HCT116 (cell line): ENCODE measurements around the gene BNC2. TPM values are rescaled to one million over a fixed set of nuclear protein-coding genes. Genes with fewer than 3 reads are reported as not detected.

Experiments
- ATAC-seq: fragments of 200-7000 bp; cut with Tn5 transposase; 2 replicates; pipeline ENCODE4 v1.9.1; 2020; ENCODE audit warnings: mild to moderate bottlenecking, moderate library complexity
- BruUV-seq: library from RNA; stranded (reverse); fragments of 400-500 nt; replicated peaks from 2 replicates; lab custom pipeline; 2021; lab: Mats Ljungman, UMichigan
- CTCF ChIA-PET: fragments of 300-600 bp; sonication (Branson Sonifier 250); formaldehyde crosslinking; loops from one replicate; lab custom pipeline; 2021; ENCODE audit warnings: antibody characterized with exemption; lab: Charles Lee
- POLR2A ChIA-PET: fragments of 300-600, 350-600 bp; sonication (Branson Sonifier 250); formaldehyde crosslinking; loops from one replicate; lab custom pipeline; 2021; ENCODE audit warnings: antibody characterized with exemption; lab: Charles Lee
- RAD21 ChIA-PET, 2 experiments: fragments of 300-600 bp; sonication (Branson Sonifier 250); formaldehyde crosslinking; loops; one replicate each; lab custom pipeline; 2023; ENCODE audit warnings: low total read pairs in 2 of 2; ENCODE audit not compliant: uncharacterized antibody in 2 of 2, unreplicated experiment in 2 of 2, low non-redundant PET in 1 of 2; lab: Charles Lee
- DNase-seq: peaks from one replicate; pipeline ENCODE4 v3.0.0-alpha.2; 2010; ENCODE audit warnings: low read depth, low spot score
- H2AFZ ChIP-seq: fragments of 200-600 bp; shearing (Covaris generic), sonication (generic); 2 replicates; pipeline ENCODE4 v1.6.1; 2017; ENCODE audit warnings: low read depth, mixed run types, mixed read lengths, antibody characterized with exemption, low read length; ENCODE audit not compliant: poor library complexity, severe bottlenecking
- H3K27ac ChIP-seq: 2 replicates; pipeline ENCODE4 v1.5.1; 2012; ENCODE audit warnings: low read depth, low read length
- H3K27me3 ChIP-seq: fragments of 200-600 bp; sonication (generic); 2 replicates; pipeline ENCODE4 v1.6.1; 2016; ENCODE audit warnings: mixed run types, low read length, mixed read lengths; ENCODE audit not compliant: insufficient read depth
- H3K36me3 ChIP-seq, 2 experiments: fragments of 200-500 bp in 1 of 2; fragments of 200-600 bp in 1 of 2; sonication (Bioruptor generic) in 1 of 2; sonication (generic) in 1 of 2; 2 replicates each; pipeline versions ENCODE4 v1.5.1 to v1.6.1; 2014 to 2016; ENCODE audit warnings: low read length in 2 of 2, inconsistent platforms in 1 of 2, mixed read lengths in 1 of 2, mixed run types in 1 of 2; ENCODE audit not compliant: insufficient read depth in 2 of 2, control insufficient read depth in 1 of 2
- H3K4me1 ChIP-seq, 2 experiments: fragments of 200-600 bp in 1 of 2; sonication (generic) in 1 of 2; 2 replicates each; pipeline versions ENCODE4 v1.5.1 to v1.6.1; 2012 to 2017; ENCODE audit warnings: low read length in 2 of 2, inconsistent platforms in 1 of 2, mild to moderate bottlenecking in 1 of 2, mixed read lengths in 1 of 2, mixed run types in 1 of 2, moderate library complexity in 1 of 2; ENCODE audit not compliant: insufficient read depth in 2 of 2, control insufficient read depth in 1 of 2
- H3K4me2 ChIP-seq: fragments of 200-600 bp; sonication (generic); 2 replicates; pipeline ENCODE4 v1.6.1; 2017; ENCODE audit warnings: mixed run types, low read length, mixed read lengths
- H3K4me3 ChIP-seq, 2 experiments: fragments of 200-600 bp in 1 of 2; sonication (generic) in 1 of 2; replicated peaks in 1 of 2; 2 replicates each; pipeline ENCODE4 v1.5.1; 2011 to 2016; ENCODE audit warnings: low read length in 2 of 2, control low read depth in 1 of 2, low read depth in 1 of 2, mild to moderate bottlenecking in 1 of 2, mixed read lengths in 1 of 2, mixed run types in 1 of 2
- H3K79me2 ChIP-seq: fragments of 200-600 bp; sonication (generic); 2 replicates; pipeline ENCODE4 v1.6.1; 2017; ENCODE audit warnings: mild to moderate bottlenecking, mixed run types, low read length, moderate library complexity, mixed read lengths; ENCODE audit not compliant: insufficient read depth
- H3K9ac ChIP-seq: fragments of 200-600 bp; sonication (generic); 2 replicates; pipeline ENCODE4 v1.6.1; 2016; ENCODE audit warnings: low read length, mixed read lengths
- H3K9me2 ChIP-seq: fragments of 200-600 bp; sonication (generic), shearing (Covaris generic); 2 replicates; pipeline ENCODE4 v1.6.1; 2017; ENCODE audit warnings: mixed run types, mild to moderate bottlenecking, moderate library complexity; ENCODE audit not compliant: insufficient read depth
- H3K9me3 ChIP-seq, 2 experiments: fragments of 200-500 bp in 1 of 2; fragments of 200-600 bp in 1 of 2; sonication (Bioruptor generic) in 1 of 2; sonication (generic) in 1 of 2; 2 replicates each; pipeline ENCODE4 v1.6.1; 2014 to 2017; ENCODE audit warnings: low read length in 2 of 2, mixed read lengths in 2 of 2, inconsistent platforms in 1 of 2, low read depth in 1 of 2, mild to moderate bottlenecking in 1 of 2, mixed run types in 1 of 2, moderate library complexity in 1 of 2; ENCODE audit not compliant: control insufficient read depth in 1 of 2, insufficient read depth in 1 of 2
- H4K20me1 ChIP-seq: fragments of 200-600 bp; sonication (generic), shearing (Covaris generic); 2 replicates; pipeline ENCODE4 v1.6.1; 2017; ENCODE audit warnings: mixed run types, mild to moderate bottlenecking, moderate library complexity; ENCODE audit not compliant: insufficient read depth
- ELF1 ChIP-seq: IDR thresholded peaks from 2 replicates; pipeline ENCODE4 v1.6.1; 2012; ENCODE audit warnings: low read depth, borderline replicate concordance
- EZH2phosphoT487 ChIP-seq: fragments of 200-600 bp; IDR thresholded peaks from 2 replicates; pipeline ENCODE4 v1.6.1; 2018; ENCODE audit warnings: antibody characterized with exemption, borderline replicate concordance
- RAD21 ChIP-seq: IDR thresholded peaks from 2 replicates; pipeline ENCODE4 v1.6.1; 2012; ENCODE audit warnings: low read depth, mild to moderate bottlenecking
- SIN3A ChIP-seq: IDR thresholded peaks from 2 replicates; pipeline ENCODE4 v1.6.1; 2012; ENCODE audit warnings: low read depth
- SP1 ChIP-seq: IDR thresholded peaks from 2 replicates; pipeline ENCODE4 v1.6.1; 2012; ENCODE audit warnings: low read depth
- SRF ChIP-seq: IDR thresholded peaks from 2 replicates; pipeline ENCODE4 v1.6.1; 2012; ENCODE audit warnings: low read depth
- intact Hi-C: fragments of 100-400 bp; cut with micrococcal nuclease; formaldehyde crosslinking; loops from 2 replicates; pipeline ENCODE4 v1.10.0; 2022
- total RNA-seq: library from RNA; stranded (reverse); gene quantifications from one replicate; pipeline ENCODE4 v1.2.1, GENCODE V29; 2021; ENCODE audit not compliant: unreplicated experiment
- TF ChIP-seq, protein P1 (sequence below), 3 experiments: fragments of 200-600 bp in 1 of 3; sonication (generic) in 1 of 3; IDR thresholded peaks in 2 of 3; conservative IDR thresholded peaks in 1 of 3; 2 replicates each; pipeline ENCODE4 v1.5.1; 2012 to 2017; ENCODE audit warnings: low read depth in 2 of 3, low read length in 2 of 3, antibody characterized with exemption in 1 of 3, borderline replicate concordance in 1 of 3, control low read depth in 1 of 3, mild to moderate bottlenecking in 1 of 3, mixed read lengths in 1 of 3, mixed run types in 1 of 3, moderate library complexity in 1 of 3; ENCODE audit not compliant: insufficient read depth in 1 of 3

The BNC2 gene
- total RNA-seq, 1 experiment from 2014 or later: 0.37 TPM

DNA sequence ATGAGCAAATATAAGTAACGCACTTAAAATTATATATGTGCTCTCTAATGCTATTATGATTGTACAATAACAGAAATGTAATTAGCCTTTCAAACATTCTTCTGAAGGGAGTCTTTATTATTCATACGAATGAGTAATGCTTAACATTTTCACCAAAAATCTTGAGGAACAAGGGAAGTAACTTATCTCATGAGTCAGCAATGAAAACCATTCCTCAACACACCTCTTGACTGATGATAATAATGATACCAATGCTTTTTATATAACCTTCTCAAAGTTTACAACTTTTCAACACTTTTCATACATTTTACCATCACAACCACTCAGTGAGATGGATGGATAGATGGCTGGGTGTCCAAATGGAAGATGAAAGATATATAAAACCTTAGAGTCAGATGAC, 369.3 kb downstream of the BNC2 start:
- TF ChIP-seq ELF1: no peak
- Histone ChIP-seq H3K4me2 (no peak overlapping the region), H3K27ac (no peak overlapping the region), H3K4me3 (no peak overlapping the region), H3K36me3 (no peaks in the 10 kb centered on the region), H2AFZ (no peak overlapping the region), H3K27me3 (0 out of 2 replicates have a peak, but pooled peaks cover 18% of the 10 kb centered on the region), H4K20me1 (no peaks in the 10 kb centered on the region), H3K9me3 (no peaks in the 10 kb centered on the region), H3K9me2 (no peaks in the 10 kb centered on the region), H3K9ac (no peak overlapping the region), H3K79me2 (no peaks in the 10 kb centered on the region), H3K4me1 (no peaks in the 10 kb centered on the region)
- ChIA-PET CTCF (no interaction called here), RAD21 (no interaction called here), POLR2A (no interaction called here)
- intact Hi-C loops: no loop called here
- BruUV-seq: no TSS peak
- no peak for ATAC-seq
- no peak for DNase-seq

- H3K4me3 ChIP-seq: no peak overlapping the region
- no peaks in the 10 kb centered on the region for H3K9me2 ChIP-seq
- ChIA-PET CTCF (no interaction called here), POLR2A (no interaction called here), RAD21 (no interaction called here)
- no peak overlapping the region for H3K9ac ChIP-seq
- 0 out of 2 replicates have a peak, but pooled peaks cover 12% of the 10 kb centered on the region for H3K27me3 ChIP-seq
- DNase-seq (no peak), ATAC-seq (no peak)
- intact Hi-C loops: no loop called here
- H4K20me1 ChIP-seq: no peaks in the 10 kb centered on the region
- H3K4me2 ChIP-seq: no peak overlapping the region
- H3K27ac ChIP-seq: no peak overlapping the region
- no peaks in the 10 kb centered on the region for H3K4me1 ChIP-seq
- no TSS peak for BruUV-seq
- no peaks in the 10 kb centered on the region for H3K9me3 ChIP-seq
- no peaks in the 10 kb centered on the region for H3K79me2 ChIP-seq
- no peak for TF ChIP-seq EZH2phosphoT487
- TF ChIP-seq, protein P1, sequence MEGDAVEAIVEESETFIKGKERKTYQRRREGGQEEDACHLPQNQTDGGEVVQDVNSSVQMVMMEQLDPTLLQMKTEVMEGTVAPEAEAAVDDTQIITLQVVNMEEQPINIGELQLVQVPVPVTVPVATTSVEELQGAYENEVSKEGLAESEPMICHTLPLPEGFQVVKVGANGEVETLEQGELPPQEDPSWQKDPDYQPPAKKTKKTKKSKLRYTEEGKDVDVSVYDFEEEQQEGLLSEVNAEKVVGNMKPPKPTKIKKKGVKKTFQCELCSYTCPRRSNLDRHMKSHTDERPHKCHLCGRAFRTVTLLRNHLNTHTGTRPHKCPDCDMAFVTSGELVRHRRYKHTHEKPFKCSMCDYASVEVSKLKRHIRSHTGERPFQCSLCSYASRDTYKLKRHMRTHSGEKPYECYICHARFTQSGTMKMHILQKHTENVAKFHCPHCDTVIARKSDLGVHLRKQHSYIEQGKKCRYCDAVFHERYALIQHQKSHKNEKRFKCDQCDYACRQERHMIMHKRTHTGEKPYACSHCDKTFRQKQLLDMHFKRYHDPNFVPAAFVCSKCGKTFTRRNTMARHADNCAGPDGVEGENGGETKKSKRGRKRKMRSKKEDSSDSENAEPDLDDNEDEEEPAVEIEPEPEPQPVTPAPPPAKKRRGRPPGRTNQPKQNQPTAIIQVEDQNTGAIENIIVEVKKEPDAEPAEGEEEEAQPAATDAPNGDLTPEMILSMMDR (IDR thresholded peaks at IDR 0.05 in 2 of 3, conservative IDR thresholded peaks at IDR 0.05 in 1 of 3; ENCODE audit: borderline replicate concordance in 1 of 3, insufficient read depth in 1 of 3, low read depth in 2 of 3, low read length in 2 of 3): no peak
- no peak for TF ChIP-seq RAD21
- TF ChIP-seq SRF: no peak
- TF ChIP-seq SP1: no peak
- no peak for TF ChIP-seq SIN3A
- no peaks in the 10 kb centered on the region for H3K36me3 ChIP-seq
- H2AFZ ChIP-seq: no peak overlapping the region
These were observed 370.1 kb downstream of the BNC2 start for GRCh38 chr9:16500386-16500785.
